Measurements from ENCODE around the gene ATP9A. TPM values are rescaled to one million over a fixed set of nuclear protein-coding genes. Genes with fewer than 3 reads are reported as not detected.

The ATP9A gene
- total and polyA plus RNA-seq, 2 of the 4 experiments (the other 2 are of a cell fraction), result 10.6 to 22.4 TPM

- Histone ChIP-seq H3K9ac (ENCODE audit: low read depth, low read length) (no peak overlapping the region), H4K91ac (ENCODE audit: insufficient read depth, low read depth, low read length) (no peak overlapping the region), H2BK15ac (ENCODE audit: low read depth, low read length) (no peak overlapping the region), H3K14ac (replicated peaks; ENCODE audit: low read depth, low read length) (no peak overlapping the region), H3K9me1 (ENCODE audit: insufficient read depth, low read length) (peaks cover 3% of the 10 kb centered on the region), H2BK20ac (ENCODE audit: low read depth, low read length) (no peak overlapping the region), H3K27ac (ENCODE audit: insufficient read depth, low read length) (no peak overlapping the region), H4K5ac (ENCODE audit: low read depth, low read length) (no peak overlapping the region), H3K79me1 (ENCODE audit: low read depth in 1 of 2, low read length in 2 of 2) (no peaks in the 10 kb centered on the region; a peak in 1 of 4 replicates), H3K56ac (ENCODE audit: extremely low read depth, insufficient read depth, low read length) (no peak overlapping the region), H2AFZ (replicated peaks; ENCODE audit: low read length, poor library complexity) (no peak overlapping the region), H3K4me1 (ENCODE audit: control insufficient read depth, insufficient read depth, low read length) (no peaks in the 10 kb centered on the region; the same call in 1 of the 2 replicates), H3K4ac (ENCODE audit: low read depth, low read length) (no peak overlapping the region), H3K18ac (ENCODE audit: low read depth, low read length) (no peak overlapping the region), H2AK9ac (replicated peaks; ENCODE audit: low read depth, low read length, poor library complexity) (no peak overlapping the region), H3K4me3 (ENCODE audit: insufficient read depth, low read depth, low read length) (no peak overlapping the region), H2BK120ac (ENCODE audit: low read depth, low read length) (no peak overlapping the region), H3K36me3 (ENCODE audit: control insufficient read depth, insufficient read depth, low read length) (peaks cover 24% of the 10 kb centered on the region), H4K20me1 (ENCODE audit: insufficient read depth, low read length) (peaks cover 5% of the 10 kb centered on the region; the same call in 1 of the 2 replicates), H3K9me3 (ENCODE audit: control insufficient read depth, insufficient read depth, low read length) (no peaks in the 10 kb centered on the region), H2BK5ac (ENCODE audit: low read depth, low read length, poor library complexity, severe bottlenecking) (no peak overlapping the region), H3K23ac (ENCODE audit: low read depth, low read length) (no peak overlapping the region), H4K8ac (ENCODE audit: low read depth in 2 of 2, low read length in 2 of 2) (no peak overlapping the region), H2AK5ac (ENCODE audit: low read depth, low read length) (no peak overlapping the region), H3K4me2 (ENCODE audit: low read depth, low read length) (no peak overlapping the region), H3K27me3 (ENCODE audit: control insufficient read depth, insufficient read depth, low read length) (no peaks in the 10 kb centered on the region)
- WGBS, 2 experiments (ENCODE audit: extremely low coverage in 2 of 2, insufficient read length in 1 of 2), result no CpG with 5 or more reads among the region's 2 CpGs
- no TSS peak for BruUV-seq (replicated peaks)
- ChIA-PET CTCF (no interaction called here), POLR2A (ENCODE audit: unreplicated experiment) (no interaction called here)
- DNase-seq (no peak), ATAC-seq (ENCODE audit: low read depth) (no peak)
- TF ChIP-seq ELK1 (IDR thresholded peaks at IDR 0.05; ENCODE audit: borderline replicate concordance, low read depth, low read length) (no peak), MAFK (IDR thresholded peaks at IDR 0.05; ENCODE audit: low read depth, low read length) (no peak), SMC3 (IDR thresholded peaks at IDR 0.05; ENCODE audit: low read depth, low read length) (no peak), NFE2L2 (IDR thresholded peaks at IDR 0.05; ENCODE audit: low read depth, low read length) (no peak), RFX5 (IDR thresholded peaks at IDR 0.05; ENCODE audit: low read depth, low read length) (no peak), MAZ (IDR thresholded peaks at IDR 0.05; ENCODE audit: borderline replicate concordance, low read depth, low read length) (no peak), CTCF (conservative IDR thresholded peaks at IDR 0.05; ENCODE audit: low read depth, low read length) (no peak), CHD1 (IDR thresholded peaks at IDR 0.05; ENCODE audit: low read depth, low read length) (no peak), USF2 (IDR thresholded peaks at IDR 0.05; ENCODE audit: low read depth, low read length) (no peak), POLR2A (IDR thresholded peaks at IDR 0.05; ENCODE audit: low read depth, low read length) (no peak), CEBPB (IDR thresholded peaks at IDR 0.05; ENCODE audit: low read depth, low read length) (no peak), RCOR1 (IDR thresholded peaks at IDR 0.05; ENCODE audit: insufficient replicate concordance, low read length) (no peak), MXI1 (IDR thresholded peaks at IDR 0.05; ENCODE audit: borderline replicate concordance, low read depth, low read length) (no peak), BHLHE40 (IDR thresholded peaks at IDR 0.05; ENCODE audit: low read depth, low read length) (no peak), RAD21 (IDR thresholded peaks at IDR 0.05; ENCODE audit: low read length) (no peak), FOS (IDR thresholded peaks at IDR 0.05; ENCODE audit: low read depth, low read length) (no peak)
- in situ Hi-C loops (cut with MboI; ENCODE audit: low sequenced_read_pairs) (no loop called here), dilution Hi-C loops (cut with HindIII; ENCODE audit: low sequenced_read_pairs, unreplicated experiment) (no loop called here), intact Hi-C loops (cut with micrococcal nuclease) (no loop called here)
These were observed 161.0 kb downstream of the ATP9A start for GRCh38 chr20:51607170-51607569.
